ENCODE results near the gene TSTD2. TPM values are rescaled to one million over a fixed set of nuclear protein-coding genes. Genes with fewer than 3 reads are reported as not detected.
"Not testable (repeated sequence)": the region's sequence is repeated elsewhere in the genome, so short reads cannot be mapped to it uniquely, and the experiment has no call there.

The TSTD2 gene
- total and polyA plus RNA-seq, 4 donors: 5.8 to 27.2 (median 18.1) TPM

DNA sequence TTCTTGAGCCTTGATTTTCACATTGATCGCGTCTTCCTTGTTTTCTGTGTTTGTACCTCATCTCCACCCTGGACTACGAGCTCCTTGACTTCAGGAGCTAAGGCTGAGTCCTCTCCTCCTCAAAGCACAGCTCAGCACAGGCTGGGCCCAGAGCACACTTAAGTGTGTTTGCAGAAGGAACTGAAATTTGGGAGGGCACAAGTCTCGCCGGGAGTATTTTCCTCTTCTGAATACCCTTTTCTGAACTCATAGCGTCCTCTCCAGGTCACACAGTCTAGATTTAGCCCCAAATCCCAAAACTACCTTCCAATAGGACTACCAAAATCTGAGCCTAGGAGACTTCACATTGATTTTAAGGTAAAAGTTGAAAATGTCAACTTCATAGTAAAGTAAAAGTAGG, 41.6 kb downstream of the TSTD2 start:
- intact Hi-C loops (cut with DNase I): loop anchor here in 1 of 2 donors (10.0 kb wide), 1 partner anchor 87 kb away; the partner anchor contains the start of gene TMOD1

DNA sequence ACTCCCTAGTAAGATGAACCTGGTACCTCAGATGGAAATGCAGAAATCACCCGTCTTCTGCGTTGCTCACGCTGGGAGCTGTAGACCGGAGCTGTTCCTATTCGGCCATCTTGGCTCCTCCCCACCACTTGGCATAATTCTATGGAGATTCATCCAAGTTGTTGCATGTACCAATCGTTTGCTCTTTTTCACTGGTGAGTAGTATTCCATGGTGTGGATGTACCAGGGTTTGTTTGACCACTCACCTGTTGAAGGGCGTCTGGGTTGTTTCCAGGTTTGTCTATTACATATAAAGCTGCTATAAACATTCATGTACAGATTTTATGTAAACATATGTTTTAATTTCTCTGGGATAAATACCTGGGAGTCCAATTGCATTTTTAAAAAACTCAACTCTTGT, 46.3 kb downstream of the TSTD2 start:
- H3K4me3 ChIP-seq (ENCODE audit: low read length in 2 of 2); intact Hi-C loops (cut with DNase I); ATAC-seq (ENCODE audit: low FRiP score); H3K27ac ChIP-seq (ENCODE audit: low read depth in 1 of 2, low read length in 2 of 2); H3K27me3 ChIP-seq (ENCODE audit: control insufficient read depth in 1 of 2, insufficient read depth in 2 of 2, low read length in 1 of 2); DNase-seq; H3K9me3 ChIP-seq (ENCODE audit: control insufficient read depth, low read length); H3K36me3 ChIP-seq (ENCODE audit: control insufficient read depth in 1 of 2, insufficient read depth in 2 of 2, low read length in 1 of 2); H3K4me1 ChIP-seq (ENCODE audit: control insufficient read depth in 1 of 2, insufficient read depth in 2 of 2, low read length in 2 of 2): not testable (repeated sequence)
- 96 to 98% methylated on average over 5 to 7 of the region's 7 CpGs for WGBS, 2 donors

More for the DNA sequence above, 41.6 kb downstream of the TSTD2 start:
- Histone ChIP-seq H3K27me3 (ENCODE audit: control insufficient read depth in 1 of 2, insufficient read depth in 2 of 2, low read length in 1 of 2) (no peaks in the 10 kb centered on the region), H3K9me3 (ENCODE audit: control insufficient read depth, low read length) (no peaks in the 10 kb centered on the region), H3K4me3 (ENCODE audit: low read length in 2 of 2) (no peak overlapping the region), H3K36me3 (ENCODE audit: control insufficient read depth in 1 of 2, insufficient read depth in 2 of 2, low read length in 1 of 2) (peaks cover 4 to 6% of the 10 kb centered on the region in 2 donors), H3K4me1 (ENCODE audit: control insufficient read depth in 1 of 2, insufficient read depth in 2 of 2, low read length in 2 of 2) (peaks cover 0 to 2% of the 10 kb centered on the region in 2 donors), H3K27ac (ENCODE audit: low read depth in 1 of 2, low read length in 2 of 2) (no peak overlapping the region)
- WGBS, 2 donors: 87 to 91% methylated on average over 6 of the region's 6 CpGs
- ATAC-seq (ENCODE audit: low FRiP score) (no peak), DNase-seq (no peak)

DNA sequence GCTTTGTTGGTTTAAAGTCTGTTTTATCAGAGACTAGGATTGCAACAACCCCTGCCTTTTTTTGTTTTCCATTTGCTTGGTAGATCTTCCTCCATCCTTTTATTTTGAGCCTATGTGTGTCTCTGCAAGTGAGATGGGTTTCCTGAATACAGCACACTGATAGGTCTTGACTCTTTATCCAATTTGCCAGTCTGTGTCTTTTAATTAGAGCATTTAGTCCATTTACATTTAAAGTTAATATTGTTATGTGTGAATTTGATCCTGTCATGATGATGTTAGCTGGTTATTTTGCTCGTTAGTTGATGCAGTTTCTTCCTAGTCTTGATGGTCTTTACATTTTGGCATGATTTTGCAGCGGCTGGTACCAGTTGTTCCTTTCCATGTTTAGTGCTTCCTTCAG, 48.4 kb downstream of the TSTD2 start:
- H3K36me3 ChIP-seq (ENCODE audit: control insufficient read depth in 1 of 2, insufficient read depth in 2 of 2, low read length in 1 of 2); H3K27me3 ChIP-seq (ENCODE audit: control insufficient read depth in 1 of 2, insufficient read depth in 2 of 2, low read length in 1 of 2); H3K9me3 ChIP-seq (ENCODE audit: control insufficient read depth, low read length); intact Hi-C loops (cut with DNase I); H3K4me3 ChIP-seq (ENCODE audit: low read length in 2 of 2); ATAC-seq (ENCODE audit: low FRiP score); H3K4me1 ChIP-seq (ENCODE audit: control insufficient read depth in 1 of 2, insufficient read depth in 2 of 2, low read length in 2 of 2); H3K27ac ChIP-seq (ENCODE audit: low read depth in 1 of 2, low read length in 2 of 2); DNase-seq: not testable (repeated sequence)
- WGBS, 2 donors: no CpG with 5 or more reads among the region's 2 CpGs

DNA sequence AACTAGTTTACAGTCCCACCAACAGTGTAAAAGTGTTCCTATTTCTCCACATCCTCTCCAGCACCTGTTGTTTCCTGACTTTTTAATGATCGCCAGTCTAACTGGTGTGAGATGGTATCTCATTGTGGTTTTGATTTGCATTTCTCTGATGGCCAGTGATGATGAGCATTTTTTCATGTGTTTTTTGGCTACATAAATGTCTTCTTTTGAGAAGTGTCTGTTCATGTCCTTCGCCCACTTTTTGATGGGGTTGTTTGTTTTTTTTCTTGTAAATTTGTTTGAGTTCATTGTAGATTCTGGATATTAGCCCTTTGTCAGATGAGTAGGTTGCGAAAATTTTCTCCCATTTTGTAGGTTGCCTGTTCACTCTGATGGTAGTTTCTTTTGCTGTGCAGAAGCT, 51.6 kb downstream of the TSTD2 start:
- DNase-seq; H3K27me3 ChIP-seq (ENCODE audit: control insufficient read depth in 1 of 2, insufficient read depth in 2 of 2, low read length in 1 of 2); H3K27ac ChIP-seq (ENCODE audit: low read depth in 1 of 2, low read length in 2 of 2); intact Hi-C loops (cut with DNase I); H3K4me1 ChIP-seq (ENCODE audit: control insufficient read depth in 1 of 2, insufficient read depth in 2 of 2, low read length in 2 of 2); ATAC-seq (ENCODE audit: low FRiP score); H3K36me3 ChIP-seq (ENCODE audit: control insufficient read depth in 1 of 2, insufficient read depth in 2 of 2, low read length in 1 of 2); H3K4me3 ChIP-seq (ENCODE audit: low read length in 2 of 2); H3K9me3 ChIP-seq (ENCODE audit: control insufficient read depth, low read length): not testable (repeated sequence)
- WGBS, 2 donors: 80% methylated on average over 1 of the region's 3 CpGs; no CpG with 5 or more reads in 1 of the 2 donors

DNA sequence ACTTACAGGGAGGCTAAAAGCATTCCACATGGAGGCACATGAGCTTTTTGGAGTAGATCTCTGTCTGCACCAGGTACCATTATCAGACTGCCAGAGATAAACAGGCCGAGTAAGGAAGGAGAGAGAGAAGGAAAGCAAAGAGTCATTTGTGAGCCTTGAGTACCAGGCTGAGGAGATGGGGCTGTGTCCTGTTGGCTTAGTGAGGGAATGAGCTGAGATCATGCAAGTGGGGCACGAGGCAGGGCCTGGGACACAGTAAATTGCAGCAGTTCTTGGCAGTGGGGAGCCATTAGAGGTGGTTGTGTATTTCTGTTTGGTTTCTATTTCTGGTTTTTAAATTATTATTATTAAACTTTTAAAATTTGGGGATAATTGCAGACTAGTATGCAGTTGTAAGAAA, 53.3 kb downstream of the TSTD2 start:
- no peaks in the 10 kb centered on the region for H3K4me1 ChIP-seq (ENCODE audit: control insufficient read depth in 1 of 2, insufficient read depth in 2 of 2, low read length in 2 of 2)
- intact Hi-C loops (cut with DNase I): no loop called here
- no peak for ATAC-seq (ENCODE audit: low FRiP score)
- WGBS, 2 donors: 40 to 53% methylated on average over 2 of the region's 2 CpGs
- no peaks in the 10 kb centered on the region for H3K36me3 ChIP-seq (ENCODE audit: control insufficient read depth in 1 of 2, insufficient read depth in 2 of 2, low read length in 1 of 2)
- no peak overlapping the region for H3K27ac ChIP-seq (ENCODE audit: low read depth in 1 of 2, low read length in 2 of 2)
- DNase-seq: no peak
- no peaks in the 10 kb centered on the region for H3K9me3 ChIP-seq (ENCODE audit: control insufficient read depth, low read length)
- H3K27me3 ChIP-seq (ENCODE audit: control insufficient read depth in 1 of 2, insufficient read depth in 2 of 2, low read length in 1 of 2): no peaks in the 10 kb centered on the region
- no peak overlapping the region for H3K4me3 ChIP-seq (ENCODE audit: low read length in 2 of 2)

DNA sequence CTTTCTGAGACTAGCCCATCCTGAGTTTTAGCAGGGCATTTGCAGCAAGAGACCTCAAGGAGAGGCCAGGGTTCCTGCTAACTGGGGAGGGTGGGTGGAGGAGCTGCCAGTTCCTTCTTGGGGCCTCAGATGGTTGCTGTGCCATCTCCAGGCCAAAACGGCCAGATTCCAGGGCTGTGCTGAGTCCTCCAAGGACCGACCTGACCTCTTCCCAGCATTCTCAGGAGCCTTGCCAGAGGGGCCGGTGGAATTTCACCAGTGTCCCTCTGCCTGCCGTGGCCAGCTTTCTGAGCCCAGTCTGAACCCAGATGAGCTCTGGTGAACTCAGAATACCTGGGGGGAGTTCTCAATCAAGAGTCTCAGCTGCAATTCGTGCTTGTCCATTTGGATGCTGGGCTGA, 54.3 kb downstream of the TSTD2 start:
- H3K27me3 ChIP-seq (ENCODE audit: control insufficient read depth in 1 of 2, insufficient read depth in 2 of 2, low read length in 1 of 2): no peaks in the 10 kb centered on the region
- intact Hi-C loops (cut with DNase I): no loop called here
- H3K9me3 ChIP-seq (ENCODE audit: control insufficient read depth, low read length): no peaks in the 10 kb centered on the region
- ATAC-seq (ENCODE audit: low FRiP score): peak; percentile 48
- no peak overlapping the region for H3K27ac ChIP-seq (ENCODE audit: low read depth in 1 of 2, low read length in 2 of 2)
- DNase-seq: peak in 1 of 2 donors; percentile 65
- H3K4me1 ChIP-seq (ENCODE audit: control insufficient read depth in 1 of 2, insufficient read depth in 2 of 2, low read length in 2 of 2): no peaks in the 10 kb centered on the region
- H3K36me3 ChIP-seq (ENCODE audit: control insufficient read depth in 1 of 2, insufficient read depth in 2 of 2, low read length in 1 of 2): no peaks in the 10 kb centered on the region
- WGBS, 2 donors: 45 to 54% methylated on average over 5 of the region's 5 CpGs
- H3K4me3 ChIP-seq (ENCODE audit: low read length in 2 of 2): no peak overlapping the region

DNA sequence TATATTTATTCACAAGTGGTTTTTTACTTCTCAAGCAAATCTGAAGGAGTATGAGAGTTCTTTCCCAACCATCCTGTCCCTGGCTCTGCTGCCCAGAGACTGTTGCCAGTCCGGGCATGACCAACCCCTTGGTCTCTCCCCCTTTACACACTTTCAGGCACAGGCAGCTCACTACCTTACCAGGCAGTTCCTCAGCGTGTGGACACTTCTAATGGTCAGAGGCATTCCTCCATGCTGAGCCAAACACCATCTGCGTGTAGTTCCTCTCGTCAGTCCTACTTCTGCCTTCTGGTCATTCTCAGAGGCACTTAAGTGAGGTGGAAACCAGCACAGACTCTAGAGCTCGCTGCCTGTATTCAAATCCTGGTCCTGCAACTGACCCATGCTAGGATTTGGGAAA, 56.1 kb downstream of the TSTD2 start:
- H3K9me3 ChIP-seq (ENCODE audit: control insufficient read depth, low read length): no peaks in the 10 kb centered on the region
- no peak overlapping the region for H3K27ac ChIP-seq (ENCODE audit: low read depth in 1 of 2, low read length in 2 of 2)
- no peak for ATAC-seq (ENCODE audit: low FRiP score)
- intact Hi-C loops (cut with DNase I): no loop called here
- WGBS, 2 donors: 81 to 91% methylated on average over 5 of the region's 5 CpGs
- no peaks in the 10 kb centered on the region for H3K27me3 ChIP-seq (ENCODE audit: control insufficient read depth in 1 of 2, insufficient read depth in 2 of 2, low read length in 1 of 2)
- no peak overlapping the region for H3K4me3 ChIP-seq (ENCODE audit: low read length in 2 of 2)
- peaks cover 0 to 2% of the 10 kb centered on the region in 2 donors for H3K36me3 ChIP-seq (ENCODE audit: control insufficient read depth in 1 of 2, insufficient read depth in 2 of 2, low read length in 1 of 2)
- no peak for DNase-seq
- no peaks in the 10 kb centered on the region for H3K4me1 ChIP-seq (ENCODE audit: control insufficient read depth in 1 of 2, insufficient read depth in 2 of 2, low read length in 2 of 2)

DNA sequence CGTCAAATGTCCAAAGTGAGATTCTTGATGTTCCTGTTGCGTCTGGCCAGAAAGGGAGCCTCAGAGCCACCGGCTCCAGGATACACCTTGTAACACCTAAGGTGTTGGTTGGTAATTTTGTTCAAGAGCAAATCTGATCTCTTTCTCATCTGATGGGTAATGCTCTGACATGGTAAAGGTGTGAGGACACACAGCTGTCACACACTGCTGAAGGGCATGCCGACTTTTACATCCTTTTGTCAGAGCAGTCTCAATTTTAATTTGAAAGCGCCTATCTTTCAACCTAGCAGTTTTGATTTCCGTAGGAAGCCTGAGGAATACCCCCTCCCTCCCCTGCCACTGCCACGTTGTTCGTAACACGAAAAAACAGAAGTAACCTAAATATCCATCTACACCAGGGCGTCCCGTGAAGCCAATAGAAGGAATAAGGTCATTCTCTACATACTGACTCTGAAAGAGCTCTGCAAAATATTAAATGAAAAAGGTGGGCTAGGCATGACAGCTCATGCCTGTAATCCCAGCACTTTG, 57.4 kb downstream of the TSTD2 start:
- no peaks in the 10 kb centered on the region for H3K4me1 ChIP-seq (ENCODE audit: control insufficient read depth in 1 of 2, insufficient read depth in 2 of 2, low read length in 2 of 2)
- no peak for ATAC-seq (ENCODE audit: low FRiP score)
- no peak overlapping the region for H3K27ac ChIP-seq (ENCODE audit: low read depth in 1 of 2, low read length in 2 of 2)

DNA sequence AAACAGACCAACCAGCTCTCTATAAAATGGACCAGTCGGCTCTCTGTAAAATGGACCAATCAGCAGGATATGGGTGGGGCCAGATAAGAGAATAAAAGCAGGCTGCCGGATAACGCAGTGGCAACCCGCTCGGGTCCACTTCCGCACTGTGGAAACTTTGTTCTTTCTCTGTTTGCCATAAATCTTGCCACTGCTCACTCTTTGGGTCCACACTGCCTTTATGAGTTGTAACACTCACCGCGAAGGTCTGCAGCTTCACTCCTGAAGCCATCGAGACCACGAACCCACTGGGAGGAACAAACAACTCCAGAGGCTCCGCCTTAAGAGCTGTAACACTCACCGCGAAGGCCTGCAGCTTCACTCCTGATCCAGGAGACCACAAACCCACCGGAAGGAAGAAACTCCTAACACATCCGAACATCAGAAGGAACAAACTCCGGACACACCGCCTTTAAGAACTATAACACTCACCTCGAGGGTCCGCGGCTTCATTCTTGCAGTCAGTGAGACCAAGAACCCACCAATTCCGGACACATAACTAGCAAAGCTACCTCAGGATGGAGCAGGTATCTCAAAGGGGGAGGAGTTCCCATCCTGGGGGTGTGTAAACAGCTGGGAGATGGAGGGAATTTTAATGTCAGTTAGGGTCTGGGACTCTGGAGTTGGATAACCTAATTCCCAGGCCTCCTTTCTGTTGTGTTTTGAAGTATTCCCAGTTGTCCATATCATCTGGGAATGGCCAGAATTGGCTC, 58.1 kb downstream of the TSTD2 start:
- H3K4me1 ChIP-seq (ENCODE audit: control insufficient read depth in 1 of 2, insufficient read depth in 2 of 2, low read length in 2 of 2); H3K9me3 ChIP-seq (ENCODE audit: control insufficient read depth, low read length); intact Hi-C loops (cut with DNase I); H3K36me3 ChIP-seq (ENCODE audit: control insufficient read depth in 1 of 2, insufficient read depth in 2 of 2, low read length in 1 of 2); H3K27ac ChIP-seq (ENCODE audit: low read depth in 1 of 2, low read length in 2 of 2); H3K27me3 ChIP-seq (ENCODE audit: control insufficient read depth in 1 of 2, insufficient read depth in 2 of 2, low read length in 1 of 2); H3K4me3 ChIP-seq (ENCODE audit: low read length in 2 of 2); ATAC-seq (ENCODE audit: low FRiP score): not testable (repeated sequence)
- 90 to 93% methylated on average over 21 of the region's 21 CpGs for WGBS, 2 donors
- peak in 1 of 2 donors; percentile 42 for DNase-seq

More for the DNA sequence above, 57.4 kb downstream of the TSTD2 start:
- WGBS, 2 donors: 89 to 93% methylated on average over 11 of the region's 11 CpGs
- Histone ChIP-seq H3K4me3 (ENCODE audit: low read length in 2 of 2) (no peak overlapping the region), H3K27me3 (ENCODE audit: control insufficient read depth in 1 of 2, insufficient read depth in 2 of 2, low read length in 1 of 2) (no peaks in the 10 kb centered on the region), H3K36me3 (ENCODE audit: control insufficient read depth in 1 of 2, insufficient read depth in 2 of 2, low read length in 1 of 2) (peaks cover 0 to 4% of the 10 kb centered on the region in 2 donors), H3K9me3 (ENCODE audit: control insufficient read depth, low read length) (no peaks in the 10 kb centered on the region)
- DNase-seq: no peak
- intact Hi-C loops (cut with DNase I): no loop called here
